OCI-LY3 (cell line): ENCODE results near the gene USP54.

Experiments used
- CTCF ChIP-seq: fragments of 200-600, 300-600 bp; sonication (generic); IDR thresholded peaks from 2 replicates; pipeline ENCODE4 v1.5.1; 2014; ENCODE audit warnings: antibody characterized with exemption, low read length, low read depth
- EZH2phosphoT487 ChIP-seq: fragments of 200-600 bp; shearing (Covaris generic); IDR thresholded peaks from 2 replicates; pipeline ENCODE4 v1.6.1; 2018; ENCODE audit warnings: antibody characterized with exemption, mixed run types, low read depth

- TF ChIP-seq CTCF (no peak), EZH2phosphoT487 (no peak)
Observed at GRCh38 chr10:73503037-73503436, 88.1 kb downstream of the USP54 start.
